Stimulated activated CD8-positive, alpha-beta memory T cell treated with anti-CD3 and anti-CD28 coated beads, Interleukin-7, amount 100 ng/mL, for 24 hours (primary cell): ENCODE data around the gene CAPS.
A peak's percentile ranks its signal among the peaks of the same experiment; 100 is the strongest.
"Not testable (repeated sequence)": the region's sequence is repeated elsewhere in the genome, so short reads cannot be mapped to it uniquely, and the experiment has no call there.

Experiments used
- DNase-seq: peaks from one replicate; pipeline ENCODE4 v3.0.0-alpha.2; 2020; ENCODE audit warnings: low read depth

CAPS gene

DNA sequence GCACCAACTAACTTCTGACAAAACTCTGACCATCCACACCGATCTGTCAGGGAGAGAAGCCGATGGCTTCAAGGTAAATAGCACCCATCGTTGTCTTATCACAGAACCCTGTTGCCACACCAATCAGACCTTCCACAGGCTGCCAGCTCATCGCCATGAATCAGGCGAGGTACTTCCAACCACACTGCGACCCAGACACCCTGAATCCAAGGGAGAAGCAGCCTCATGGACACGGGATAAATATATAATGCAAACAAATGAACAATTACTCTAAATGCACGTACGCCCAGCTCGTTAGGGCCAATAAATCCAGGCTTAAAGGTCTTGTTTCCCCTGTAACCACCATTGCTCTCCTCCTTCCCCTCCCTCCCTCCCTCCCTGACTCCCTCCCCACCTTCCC lies 43.1 kb downstream of the CAPS start:
- no peak for DNase-seq

DNA sequence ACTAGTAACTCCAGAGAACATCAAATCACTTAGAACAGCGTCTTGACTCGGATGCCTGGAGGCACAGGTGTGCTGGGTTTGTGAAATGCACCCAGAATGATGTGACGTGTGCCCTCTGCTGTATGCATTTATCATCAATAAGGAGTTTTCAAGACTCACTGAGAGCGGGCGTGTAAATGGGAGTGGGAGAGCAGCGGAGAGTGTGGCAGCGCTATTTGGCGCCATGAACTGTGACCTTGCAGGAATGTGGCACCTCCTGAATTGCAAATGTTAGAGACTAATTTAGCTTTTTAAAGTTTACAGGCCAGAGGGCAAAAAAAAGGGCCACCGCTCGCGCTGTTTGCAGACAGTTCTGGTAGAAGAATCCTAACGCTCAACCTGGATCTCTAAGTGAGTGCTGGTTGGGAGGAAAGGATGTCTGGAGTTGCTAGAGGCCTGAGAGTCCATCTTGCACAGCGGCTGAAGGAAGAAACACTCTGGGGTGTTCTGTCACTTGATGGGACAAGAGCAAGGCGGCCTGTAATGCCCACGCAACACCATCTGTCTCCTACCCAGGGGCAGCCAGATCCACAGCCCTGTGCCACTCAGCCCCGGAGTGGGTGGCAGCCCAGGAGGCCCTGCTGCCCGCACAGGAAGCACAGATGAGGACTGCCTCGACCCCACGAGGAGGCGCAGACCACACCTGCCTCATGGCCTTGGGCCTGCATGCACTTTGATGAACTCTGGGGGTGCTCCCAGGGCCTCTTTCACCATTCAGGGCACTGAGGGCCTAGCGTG lies 44.2 kb downstream of the CAPS start:
- DNase-seq = no peak

DNA sequence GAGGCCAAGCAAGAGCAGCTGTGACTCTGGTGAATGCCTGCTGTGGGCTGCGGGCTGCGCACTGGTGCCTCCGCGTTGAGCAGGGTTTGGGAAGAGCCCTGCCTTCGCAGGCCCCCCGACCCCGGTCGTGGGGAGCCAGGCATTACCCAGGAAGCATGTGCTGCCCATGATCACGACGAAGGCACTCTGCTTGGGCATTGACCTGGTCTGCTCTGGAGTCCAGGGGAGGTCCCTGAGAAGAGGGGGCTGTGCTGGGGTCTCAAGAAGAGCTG lies 44.7 kb downstream of the CAPS start:
- DNase-seq = no peak

DNA sequence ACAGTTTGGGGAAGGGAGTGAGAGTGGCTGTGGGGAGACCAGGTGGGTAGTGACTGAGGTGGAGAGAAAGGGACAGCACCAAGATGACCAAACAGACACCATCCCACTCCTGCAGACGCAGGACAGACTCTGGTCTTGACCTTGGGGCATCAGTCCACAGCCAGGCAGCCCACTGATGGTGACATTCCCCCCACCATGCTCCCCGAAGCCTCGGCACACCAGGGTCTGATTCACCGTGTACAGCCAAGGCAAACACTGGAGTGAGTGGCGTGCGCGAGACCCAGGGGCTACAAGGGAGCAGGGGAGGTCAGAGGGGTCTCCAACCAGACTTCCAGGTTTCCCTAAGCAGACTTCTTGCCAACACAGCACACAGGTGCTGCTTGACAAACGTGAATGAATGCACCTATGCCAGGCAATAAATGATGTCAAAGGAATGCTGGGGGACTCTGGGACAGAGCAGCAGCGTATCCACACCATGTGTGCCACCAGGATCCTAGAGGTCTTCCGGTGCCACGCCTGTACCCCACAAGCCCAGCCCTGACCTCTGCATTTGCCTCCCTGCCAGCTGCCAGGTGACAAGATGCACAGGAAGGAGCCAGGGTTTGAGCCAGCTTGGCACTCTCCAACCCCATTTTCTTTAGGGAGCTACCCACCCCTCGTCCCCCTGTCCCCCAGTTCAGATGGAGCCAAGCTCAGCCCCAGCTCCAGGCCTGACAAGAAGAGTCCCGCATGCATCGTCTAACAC lies 45.4 kb downstream of the CAPS start:
- no peak for DNase-seq

DNA sequence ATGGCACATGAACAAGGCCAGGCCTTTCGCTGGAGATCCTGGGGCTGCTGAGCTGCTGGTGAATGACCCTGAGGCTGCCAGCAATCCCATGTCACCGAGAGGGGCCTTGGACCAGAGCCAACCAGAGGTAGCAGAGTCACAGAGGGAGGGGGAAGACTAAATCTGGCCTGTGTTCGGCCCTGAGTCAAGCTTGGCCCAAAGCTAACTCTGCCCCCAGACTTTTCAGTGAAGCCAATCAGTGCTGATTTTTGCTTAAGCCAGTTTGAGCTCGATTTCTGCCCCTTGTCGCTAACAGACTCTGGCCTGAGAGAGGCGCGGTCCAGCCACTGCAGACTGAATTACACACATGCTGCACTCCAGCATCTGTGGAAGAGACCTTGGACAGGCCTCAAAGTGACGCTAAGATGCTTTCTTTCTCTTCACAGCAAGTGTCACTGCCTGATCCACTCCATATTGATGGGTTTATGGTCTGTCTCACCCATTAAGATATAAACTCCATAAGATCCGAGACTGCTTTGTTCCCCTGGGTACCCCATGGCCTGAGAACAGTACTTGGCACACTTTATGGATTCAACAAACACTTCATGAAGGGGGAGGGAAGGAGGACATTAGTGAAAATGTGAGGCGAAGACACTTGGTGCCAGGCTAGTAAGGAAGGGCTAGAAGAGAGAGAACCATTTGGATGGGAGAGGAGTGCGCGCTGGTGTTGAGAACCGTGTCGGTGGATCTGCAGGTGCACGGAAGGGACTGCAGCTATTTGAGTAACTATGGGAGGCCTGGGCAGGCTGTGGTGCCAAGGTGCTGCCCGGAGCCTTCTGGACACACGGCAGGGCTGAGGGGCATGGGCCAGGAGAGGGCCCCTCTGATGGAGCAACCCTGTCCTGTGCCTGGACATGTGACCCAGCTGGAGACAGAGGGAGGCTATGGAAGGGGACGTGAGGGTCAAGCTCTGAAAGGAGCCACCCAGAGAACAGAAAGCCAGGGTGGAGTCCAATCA lies 46.2 kb downstream of the CAPS start:
- DNase-seq = no peak

DNA sequence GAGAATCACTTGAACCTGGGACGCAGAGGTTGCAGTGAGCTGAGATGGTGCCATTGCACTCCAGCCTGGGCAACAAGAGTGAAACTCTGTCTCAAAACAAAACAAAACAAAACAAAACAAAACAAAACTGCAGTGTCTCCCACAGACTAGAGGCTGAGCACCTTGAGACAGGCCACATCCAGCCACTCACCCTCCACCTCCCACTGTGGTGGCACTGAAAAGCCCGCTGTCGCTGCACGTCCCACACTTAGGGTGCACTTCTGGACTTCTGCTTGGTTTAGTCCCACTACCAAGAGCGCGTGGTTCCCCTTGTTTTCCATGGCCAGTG lies 47.6 kb downstream of the CAPS start:
- DNase-seq = not testable (repeated sequence)

DNA sequence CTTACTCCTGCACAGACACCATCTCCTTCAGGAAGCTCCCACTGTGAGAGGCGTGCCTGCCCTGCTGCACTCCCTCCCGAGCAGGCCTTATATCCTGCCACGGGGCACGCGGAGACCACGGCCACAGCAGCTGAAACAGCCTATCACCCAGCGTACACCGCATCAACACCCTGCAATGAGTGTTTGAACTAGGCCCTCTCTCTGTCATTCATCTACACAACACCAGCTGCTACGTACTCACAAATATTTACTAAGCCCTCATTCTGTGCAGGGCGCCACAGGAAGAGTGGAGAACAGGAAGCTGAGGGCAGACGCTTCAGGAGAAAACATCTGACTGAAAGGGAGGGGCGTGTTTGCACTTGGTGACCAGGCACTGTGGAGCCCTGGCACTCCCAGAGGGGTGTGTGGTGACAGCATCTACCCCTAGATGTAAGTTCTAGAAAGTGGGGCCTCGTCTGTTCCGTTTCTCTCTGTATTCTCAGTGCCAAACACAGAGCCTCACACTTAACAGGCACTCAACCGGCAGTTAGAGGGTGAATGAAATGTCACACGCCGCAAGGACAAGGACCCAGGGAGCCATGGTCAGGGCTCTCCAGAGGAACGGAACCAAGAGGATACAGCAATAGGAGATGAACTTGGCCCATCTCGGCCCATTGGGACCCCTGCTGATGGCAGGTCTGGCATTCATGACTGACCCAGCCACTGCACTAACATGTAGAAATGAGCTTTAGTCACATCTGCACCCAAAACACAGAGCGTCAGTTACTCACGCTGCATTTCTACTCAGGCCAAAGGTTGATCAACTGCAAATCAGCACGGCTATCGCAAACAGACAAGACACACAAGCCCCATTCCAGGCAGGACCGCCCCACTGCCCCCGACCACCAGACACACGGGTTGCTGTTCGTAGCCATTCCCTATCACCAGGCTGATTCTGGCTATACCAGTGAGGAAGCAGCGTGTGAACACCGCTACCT lies 48.2 kb downstream of the CAPS start:
- peak; percentile 20 for DNase-seq

DNA sequence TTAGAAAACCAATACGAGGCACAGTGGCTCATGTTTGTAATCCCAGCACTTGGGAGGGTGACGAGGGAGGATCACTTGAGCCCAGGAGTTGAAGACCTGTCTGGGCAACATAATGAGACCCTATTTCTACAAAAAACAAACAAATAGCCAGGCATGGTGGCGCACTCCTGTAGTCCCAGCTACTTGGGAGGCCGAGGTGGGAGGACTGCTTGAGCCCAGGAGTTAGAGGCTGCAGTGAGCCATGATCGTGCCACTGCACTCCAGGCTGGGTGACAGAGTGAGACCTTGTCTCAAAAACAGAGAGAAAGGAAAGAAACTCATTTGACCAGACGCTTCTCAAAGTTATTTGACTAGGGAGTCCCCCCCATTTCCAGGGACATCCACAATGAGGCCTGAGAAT lies 49.2 kb downstream of the CAPS start:
- DNase-seq = not testable (repeated sequence)

DNA sequence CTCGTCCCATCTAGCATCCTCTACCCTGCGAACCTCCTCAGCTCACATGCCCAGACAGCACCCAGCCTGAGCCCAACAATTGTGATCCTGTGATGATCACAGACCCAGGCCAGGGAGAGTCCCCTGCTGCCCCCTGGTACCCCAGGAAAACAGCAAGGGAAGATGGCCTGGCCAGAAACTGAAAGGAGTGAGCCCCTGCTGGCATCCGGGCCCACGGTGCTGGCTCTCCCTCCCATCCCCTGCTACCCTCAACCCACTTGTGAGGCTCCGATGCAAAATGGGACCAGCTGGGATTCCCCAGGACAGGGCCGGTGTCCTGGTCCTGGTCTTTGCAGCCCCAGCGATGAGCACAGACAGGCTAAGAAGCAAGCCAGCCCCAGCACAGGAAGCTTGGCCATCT lies 49.8 kb downstream of the CAPS start:
- no peak for DNase-seq

DNA sequence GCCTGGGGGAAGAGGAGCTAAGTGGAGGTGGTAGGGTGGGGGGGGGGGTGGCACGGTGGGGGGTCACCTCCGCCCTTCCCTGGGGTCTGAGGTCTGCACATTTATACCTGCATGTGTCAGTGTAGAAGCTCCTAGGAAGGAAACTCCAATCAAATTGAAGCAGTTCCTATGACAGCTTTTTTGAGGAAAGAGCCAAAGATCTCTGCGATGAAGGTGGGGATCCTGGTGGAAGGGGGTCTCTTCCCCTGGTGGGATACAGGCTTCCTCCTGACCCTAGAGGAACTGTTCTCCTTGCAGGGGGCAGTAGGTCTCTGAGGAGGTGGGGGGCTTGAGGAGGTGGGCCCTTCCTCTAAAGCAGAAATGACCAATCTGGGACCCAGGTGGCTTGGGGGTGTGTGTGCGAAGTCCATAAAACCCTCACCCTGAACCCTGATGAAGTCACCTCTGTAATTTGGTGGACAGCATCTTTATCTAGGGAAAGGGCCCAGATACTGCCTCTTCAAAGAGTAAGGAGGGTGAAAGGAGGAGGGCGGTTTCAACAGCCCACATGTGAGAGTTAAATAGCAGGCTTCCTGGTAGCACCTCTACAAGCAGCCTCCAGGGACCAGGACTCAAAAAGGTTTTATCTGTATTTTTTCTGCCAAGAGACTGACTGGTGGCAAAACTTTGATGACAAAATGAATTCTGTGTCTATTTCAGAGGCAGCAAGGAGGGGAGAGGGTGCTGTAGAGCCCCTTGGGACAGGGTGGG lies 50.9 kb downstream of the CAPS start:
- no peak for DNase-seq
